Trophoblast cell (in vitro differentiated cells and primary cell): ENCODE results near the gene C10orf90.

Experiments used
- DNase-seq, 2 donors: peaks; one replicate each; pipeline ENCODE4 v3.0.0-alpha.2; 2016
- H2AFZ ChIP-seq: 2 replicates; pipeline ENCODE4 v1.6.1; 2013; ENCODE audit warnings: low read length, moderate library complexity, mild to moderate bottlenecking; ENCODE audit not compliant: insufficient read depth, poor library complexity
- H2AK5ac ChIP-seq: 2 replicates; pipeline ENCODE4 v1.6.1; 2013; ENCODE audit warnings: mild to moderate bottlenecking, low read length
- H2BK120ac ChIP-seq: 2 replicates; pipeline ENCODE4 v1.6.1; 2013; ENCODE audit warnings: low read length, mild to moderate bottlenecking, moderate library complexity; ENCODE audit not compliant: insufficient read depth, poor library complexity
- H2BK12ac ChIP-seq: 2 replicates; pipeline ENCODE4 v1.6.1; 2013; ENCODE audit warnings: mild to moderate bottlenecking, low read length, moderate library complexity
- H2BK5ac ChIP-seq: 2 replicates; pipeline ENCODE4 v1.6.1; 2013; ENCODE audit warnings: low read length, low read depth, moderate library complexity, mild to moderate bottlenecking; ENCODE audit not compliant: poor library complexity
- H3K14ac ChIP-seq: 2 replicates; pipeline ENCODE4 v1.6.1; 2013; ENCODE audit warnings: mild to moderate bottlenecking, low read length
- H3K18ac ChIP-seq: 2 replicates; pipeline ENCODE4 v1.6.1; 2013; ENCODE audit warnings: mild to moderate bottlenecking, low read length
- H3K23ac ChIP-seq: 2 replicates; pipeline ENCODE4 v1.6.1; 2013; ENCODE audit warnings: low read length
- H3K27ac ChIP-seq: 2 replicates; pipeline ENCODE4 v1.5.1; 2013; ENCODE audit warnings: low read depth, mild to moderate bottlenecking, inconsistent platforms, low read length, moderate library complexity
- H3K27me3 ChIP-seq: 2 replicates; pipeline ENCODE4 v1.6.1; 2013; ENCODE audit warnings: inconsistent platforms, mild to moderate bottlenecking, low read length, moderate library complexity; ENCODE audit not compliant: insufficient read depth
- H3K36me3 ChIP-seq, 2 experiments: 1 replicate in 1 of 2; 2 replicates in 1 of 2; pipeline ENCODE4 v1.6.1; 2013; ENCODE audit warnings: low read length in 2 of 2, mild to moderate bottlenecking in 2 of 2, moderate library complexity in 1 of 2; ENCODE audit not compliant: insufficient read depth in 2 of 2, control insufficient read depth in 1 of 2
- H3K4ac ChIP-seq: 2 replicates; pipeline ENCODE4 v1.6.1; 2013; ENCODE audit warnings: low read depth, mild to moderate bottlenecking, low read length, moderate library complexity
- H3K4me1 ChIP-seq, 2 experiments: 1 replicate in 1 of 2; 2 replicates in 1 of 2; pipeline ENCODE4 v1.6.1; 2013; ENCODE audit warnings: low read length in 2 of 2, mild to moderate bottlenecking in 2 of 2, moderate library complexity in 1 of 2; ENCODE audit not compliant: insufficient read depth in 2 of 2, control insufficient read depth in 1 of 2
- H3K4me2 ChIP-seq: 2 replicates; pipeline ENCODE4 v1.6.1; 2013; ENCODE audit warnings: inconsistent platforms, mild to moderate bottlenecking, low read length, moderate library complexity
- H3K4me3 ChIP-seq: 2 replicates; pipeline ENCODE4 v1.5.1; 2013; ENCODE audit warnings: mild to moderate bottlenecking, low read depth, low read length, inconsistent platforms
- H3K79me1 ChIP-seq: one replicate; pipeline ENCODE4 v1.6.1; 2013; ENCODE audit warnings: low read length
- H3K79me2 ChIP-seq: 2 replicates; pipeline ENCODE4 v1.6.1; 2013; ENCODE audit warnings: low read length, mild to moderate bottlenecking; ENCODE audit not compliant: control insufficient read depth, insufficient read depth, poor library complexity
- H3K9ac ChIP-seq: 2 replicates; pipeline ENCODE4 v1.6.1; 2013; ENCODE audit warnings: mild to moderate bottlenecking, low read length
- H3K9me3 ChIP-seq: 2 replicates; pipeline ENCODE4 v1.6.1; 2013; ENCODE audit warnings: low read depth, mild to moderate bottlenecking, control low read depth, inconsistent platforms, low read length; ENCODE audit not compliant: insufficient read depth
- H4K12ac ChIP-seq: 2 replicates; pipeline ENCODE4 v1.6.1; 2013; ENCODE audit warnings: low read depth, mild to moderate bottlenecking, low read length, moderate library complexity
- H4K8ac ChIP-seq: 2 replicates; pipeline ENCODE4 v1.6.1; 2013; ENCODE audit warnings: low read depth, mild to moderate bottlenecking, low read length, moderate library complexity
- H4K91ac ChIP-seq: one replicate; pipeline ENCODE4 v1.6.1; 2013; ENCODE audit warnings: low read depth, mild to moderate bottlenecking, low read length, moderate library complexity
- WGBS: extraction: QIAGEN DNeasy Blood & Tissue Kit; methylation state at CpG from one replicate; pipeline ENCODE4 v1.1.7; 2013; ENCODE audit warnings: missing lambda C conversion rate; ENCODE audit not compliant: insufficient read length, insufficient coverage; ENCODE audit errors: extremely low coverage; 5-methylcytosine and 5-hydroxymethylcytosine counted together

The C10orf90 gene

DNA sequence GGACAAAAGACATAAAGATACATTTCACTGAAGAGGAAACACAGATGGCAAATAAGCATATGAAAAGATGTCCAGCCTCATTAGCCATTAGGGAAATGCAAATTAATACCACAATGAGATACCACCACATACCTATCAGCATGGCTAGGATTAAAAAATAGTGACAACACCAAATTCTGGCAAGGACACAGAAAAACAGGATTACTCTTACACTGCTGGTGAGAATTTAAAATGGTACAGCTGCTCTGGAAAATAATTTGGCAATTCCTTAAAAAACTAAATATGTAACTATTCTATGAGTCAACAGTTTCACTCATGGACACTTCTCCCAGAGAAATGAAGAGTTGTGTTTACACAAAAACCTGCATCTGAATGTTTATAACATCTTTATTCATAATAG is 121.1 kb downstream of the C10orf90 start:
- Histone ChIP-seq H3K27ac (no peak overlapping the region), H3K4ac (no peak overlapping the region), H4K8ac (no peak overlapping the region), H4K91ac (no peak overlapping the region), H3K4me3 (no peak overlapping the region), H3K4me2 (no peak overlapping the region), H3K4me1 (no peaks in the 10 kb centered on the region), H2BK120ac (no peak overlapping the region), H2BK12ac (no peak overlapping the region), H4K12ac (no peak overlapping the region), H3K36me3 (no peaks in the 10 kb centered on the region), H3K9me3 (no peaks in the 10 kb centered on the region), H2AFZ (no peak overlapping the region), H3K79me1 (no peaks in the 10 kb centered on the region), H3K23ac (no peak overlapping the region), H3K18ac (no peak overlapping the region), H2AK5ac (no peak overlapping the region), H3K27me3 (no peaks in the 10 kb centered on the region), H3K14ac (no peak overlapping the region), H3K79me2 (no peaks in the 10 kb centered on the region), H2BK5ac (no peak overlapping the region), H3K9ac (no peak overlapping the region)
- no peak for DNase-seq

DNA sequence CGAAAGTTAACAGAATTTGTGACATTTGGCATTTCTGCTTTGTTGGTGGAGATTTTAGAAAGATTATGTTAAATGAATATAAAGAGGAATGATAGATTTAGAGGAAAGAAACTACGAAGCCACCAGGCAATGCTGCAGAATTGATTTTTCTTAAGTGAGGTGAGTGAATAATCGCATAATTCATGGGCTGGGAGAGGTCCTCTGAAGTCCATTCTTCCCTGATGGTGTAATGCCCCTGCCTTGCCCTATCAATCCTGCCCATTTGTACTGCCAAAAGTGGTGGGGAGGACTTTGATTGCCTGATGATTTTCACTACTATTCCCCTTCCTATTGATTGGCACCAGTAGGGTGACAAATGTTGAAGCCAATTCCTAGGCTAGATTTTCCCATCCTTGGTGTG is 125.9 kb downstream of the C10orf90 start:
- Histone ChIP-seq H3K23ac (no peak overlapping the region), H3K79me1 (no peaks in the 10 kb centered on the region), H3K27me3 (no peaks in the 10 kb centered on the region), H3K4ac (no peak overlapping the region), H2BK5ac (no peak overlapping the region), H3K4me3 (no peak overlapping the region), H2BK12ac (no peak overlapping the region), H2BK120ac (no peak overlapping the region), H3K18ac (no peak overlapping the region), H2AFZ (no peak overlapping the region), H3K9me3 (peaks cover 2% of the 10 kb centered on the region), H3K79me2 (no peaks in the 10 kb centered on the region), H3K4me1 (no peaks in the 10 kb centered on the region), H4K91ac (no peak overlapping the region), H2AK5ac (no peak overlapping the region), H4K12ac (no peak overlapping the region), H3K27ac (no peak overlapping the region), H3K9ac (no peak overlapping the region), H3K14ac (no peak overlapping the region), H3K36me3 (no peaks in the 10 kb centered on the region), H4K8ac (no peak overlapping the region), H3K4me2 (no peak overlapping the region)
- DNase-seq = no peak
- 100% methylated on average over 1 of the region's 3 CpGs for WGBS

DNA sequence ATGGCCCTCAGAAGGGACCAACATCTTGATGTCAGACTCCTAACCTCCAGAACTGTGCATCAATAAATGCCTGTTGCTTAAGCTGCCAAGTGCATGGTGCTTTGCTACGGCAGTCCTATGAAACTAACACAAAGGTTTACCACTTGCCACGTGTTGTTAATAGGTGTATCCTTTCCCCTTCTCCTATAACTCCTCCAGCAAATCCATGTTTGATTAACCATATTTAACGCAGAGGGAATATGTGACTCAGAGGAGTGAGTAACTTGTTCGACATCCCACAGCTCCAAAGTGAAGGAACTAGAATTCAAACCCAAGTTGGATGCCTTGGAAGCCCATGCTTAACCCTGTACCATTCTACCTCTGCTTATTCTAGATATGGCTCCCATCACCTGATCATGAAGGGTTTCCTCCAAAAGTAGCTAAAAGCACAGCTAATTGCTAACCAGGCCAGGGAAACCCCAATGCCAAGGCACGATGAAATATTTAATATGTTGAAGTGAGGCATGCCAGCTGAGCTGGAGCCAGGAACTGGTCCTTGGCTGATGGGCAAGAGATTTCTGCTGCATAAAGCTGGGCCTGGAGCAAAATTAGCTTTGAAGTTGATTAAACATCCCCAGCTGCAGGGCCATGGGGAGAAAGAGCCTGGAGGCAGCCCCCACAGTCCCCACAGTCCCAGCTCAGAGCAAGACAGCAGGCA is 131.9 kb downstream of the C10orf90 start:
- Histone ChIP-seq H3K36me3 (no peaks in the 10 kb centered on the region), H3K79me1 (no peaks in the 10 kb centered on the region), H2AK5ac (no peak overlapping the region), H3K23ac (no peak overlapping the region), H4K91ac (no peak overlapping the region), H4K12ac (no peak overlapping the region), H3K14ac (no peak overlapping the region), H2AFZ (no peak overlapping the region), H2BK12ac (no peak overlapping the region), H3K9me3 (peaks cover 2% of the 10 kb centered on the region), H3K27ac (no peak overlapping the region), H3K27me3 (no peaks in the 10 kb centered on the region), H3K79me2 (no peaks in the 10 kb centered on the region), H2BK5ac (no peak overlapping the region), H3K4ac (no peak overlapping the region), H3K18ac (no peak overlapping the region), H3K4me1 (no peaks in the 10 kb centered on the region), H3K4me3 (no peak overlapping the region), H3K9ac (no peak overlapping the region), H3K4me2 (no peak overlapping the region), H2BK120ac (no peak overlapping the region), H4K8ac (no peak overlapping the region)
- no peak for DNase-seq
- no CpG with 5 or more reads among the region's 5 CpGs for WGBS

DNA sequence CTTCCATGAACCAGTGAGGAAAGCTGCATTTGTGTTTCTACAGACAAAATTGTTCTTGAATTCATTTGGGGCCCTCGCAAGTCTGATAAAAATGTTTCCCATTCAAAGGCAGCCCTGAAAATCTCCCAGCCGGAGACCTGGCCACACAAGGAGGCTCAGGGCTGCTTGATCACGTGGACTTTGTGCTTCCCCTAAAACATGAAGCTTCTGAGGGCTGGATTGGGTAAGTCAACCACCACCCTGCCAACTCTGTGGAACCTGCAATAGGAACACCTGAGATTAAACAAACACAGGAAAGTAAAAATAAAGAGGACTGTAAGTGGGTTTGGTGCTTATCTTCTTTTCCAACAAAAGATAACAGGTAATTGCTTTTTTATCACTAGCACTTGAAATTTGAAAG is 133.8 kb downstream of the C10orf90 start:
- H3K18ac ChIP-seq = no peak overlapping the region
- no peak for DNase-seq
- H3K9me3 ChIP-seq = peaks cover 2% of the 10 kb centered on the region
- H3K27me3 ChIP-seq = no peaks in the 10 kb centered on the region
- H3K23ac ChIP-seq = no peak overlapping the region
- H3K4me1 ChIP-seq = no peaks in the 10 kb centered on the region
- H3K9ac ChIP-seq = no peak overlapping the region
- no CpG with 5 or more reads among the region's 3 CpGs for WGBS
- H2BK12ac ChIP-seq = no peak overlapping the region
- H3K14ac ChIP-seq = no peak overlapping the region
- H3K36me3 ChIP-seq = no peaks in the 10 kb centered on the region
- H4K12ac ChIP-seq = no peak overlapping the region
- H2BK5ac ChIP-seq = no peak overlapping the region
- no peak overlapping the region for H3K4ac ChIP-seq
- H2BK120ac ChIP-seq = no peak overlapping the region
- no peak overlapping the region for H3K4me2 ChIP-seq
- no peaks in the 10 kb centered on the region for H3K79me1 ChIP-seq
- no peak overlapping the region for H3K4me3 ChIP-seq
- no peak overlapping the region for H4K8ac ChIP-seq
- H2AK5ac ChIP-seq = no peak overlapping the region
- no peak overlapping the region for H2AFZ ChIP-seq
- H3K27ac ChIP-seq = no peak overlapping the region
- no peaks in the 10 kb centered on the region for H3K79me2 ChIP-seq
- no peak overlapping the region for H4K91ac ChIP-seq
